HK-2 (cell line): Measurements from ENCODE around the gene ALK.

Source experiments
- DNase-seq: peaks from one replicate; pipeline ENCODE4 v3.0.0-alpha.2; 2018; ENCODE audit not compliant: unreplicated experiment

ALK gene

GRCh38 chr2:29405707-29406106, 515.7 kb downstream of the ALK start:
- no peak for DNase-seq

GRCh38 chr2:29405266-29405665, 516.1 kb downstream of the ALK start:
- no peak for DNase-seq

- no peak for DNase-seq
These were observed 519.4 kb downstream of the ALK start for GRCh38 chr2:29401994-29402393.

- no peak for DNase-seq
These were observed 520.3 kb downstream of the ALK start for GRCh38 chr2:29400930-29401653.

GRCh38 chr2:29398384-29399237, 522.8 kb downstream of the ALK start:
- no peak for DNase-seq

GRCh38 chr2:29397713-29398112, 523.7 kb downstream of the ALK start:
- DNase-seq = no peak

GRCh38 chr2:29397039-29397438, 524.3 kb downstream of the ALK start:
- no peak for DNase-seq

GRCh38 chr2:29394981-29395350, 526.4 kb downstream of the ALK start:
- DNase-seq = no peak

GRCh38 chr2:29394311-29394980, 526.9 kb downstream of the ALK start:
- DNase-seq = no peak

GRCh38 chr2:29393676-29394075, 527.7 kb downstream of the ALK start:
- DNase-seq = no peak

- DNase-seq = no peak
These were observed 528.6 kb downstream of the ALK start for GRCh38 chr2:29392774-29393173.

- DNase-seq = no peak
These were observed 531.2 kb downstream of the ALK start for GRCh38 chr2:29390136-29390535.

- DNase-seq = no peak
These were observed 531.7 kb downstream of the ALK start for GRCh38 chr2:29389686-29390085.

- DNase-seq = no peak
These were observed 533.3 kb downstream of the ALK start for GRCh38 chr2:29388071-29388470.

GRCh38 chr2:29382486-29382885, 538.9 kb downstream of the ALK start:
- no peak for DNase-seq

- DNase-seq = no peak
These were observed 543.6 kb downstream of the ALK start for GRCh38 chr2:29377788-29378187.

GRCh38 chr2:29376541-29376940, 544.8 kb downstream of the ALK start:
- DNase-seq = no peak

GRCh38 chr2:29375843-29376242, 545.5 kb downstream of the ALK start:
- no peak for DNase-seq

GRCh38 chr2:29374823-29375222, 546.6 kb downstream of the ALK start:
- no peak for DNase-seq

- no peak for DNase-seq
These were observed 547.5 kb downstream of the ALK start for GRCh38 chr2:29373870-29374269.

- no peak for DNase-seq
These were observed 549.2 kb downstream of the ALK start for GRCh38 chr2:29372185-29372584.

- DNase-seq = no peak
These were observed 550.7 kb downstream of the ALK start for GRCh38 chr2:29370581-29371125.
